SH-SY5Y (cell line): ENCODE data around the gene HECTD4.

Experiments used
- GATA2 ChIP-seq: IDR thresholded peaks from 2 replicates; pipeline ENCODE4 v1.6.1; 2011; ENCODE audit warnings: mild to moderate bottlenecking, low read depth, low read length
- GATA3 ChIP-seq: IDR thresholded peaks from 2 replicates; pipeline ENCODE4 v1.6.1; 2011; ENCODE audit warnings: low read depth, mild to moderate bottlenecking, low read length, moderate library complexity

HECTD4 gene

GRCh38 chr12:112285600-112286401 is 96.4 kb downstream of the HECTD4 start:
- TF ChIP-seq GATA3 = no peak
- no peak for TF ChIP-seq GATA2

DNA sequence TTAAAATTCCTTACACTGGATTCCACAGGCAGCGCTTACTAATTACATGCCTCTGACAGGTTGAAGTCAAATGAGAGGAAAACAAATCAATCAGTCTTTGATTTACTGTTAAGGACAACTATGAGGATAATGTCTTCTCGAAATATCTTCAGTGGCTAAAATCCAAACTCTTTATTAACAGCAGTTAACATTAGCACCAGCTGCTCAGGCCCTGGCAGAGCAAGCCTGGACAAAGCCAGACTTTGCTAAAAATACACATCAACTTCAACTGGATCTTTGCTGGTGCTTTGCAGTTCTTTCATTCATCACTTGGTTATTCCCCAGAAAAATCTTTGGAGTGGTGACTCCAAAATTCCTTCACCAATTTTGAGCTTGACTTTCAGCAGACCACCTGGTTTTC is 98.7 kb downstream of the HECTD4 start:
- TF ChIP-seq GATA2 = no peak
- no peak for TF ChIP-seq GATA3

DNA sequence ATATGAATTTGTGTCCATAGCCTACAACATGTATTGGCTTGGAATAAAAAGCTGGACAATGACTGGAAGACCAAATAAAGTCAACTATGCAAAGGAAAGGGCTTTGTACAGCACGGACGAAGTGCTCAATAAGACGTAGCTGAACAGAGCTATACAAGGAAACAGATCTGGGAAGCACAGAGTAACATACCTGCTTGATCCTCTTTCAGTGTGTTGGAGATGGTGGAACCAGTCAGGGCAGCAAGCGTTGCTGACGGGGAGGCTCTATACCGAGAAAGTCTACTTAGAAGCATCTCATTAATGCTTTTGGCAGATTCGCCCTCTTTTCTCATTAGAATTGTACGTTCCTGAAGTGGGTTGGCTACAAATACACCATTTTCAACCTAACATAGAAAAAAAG is 99.3 kb downstream of the HECTD4 start:
- TF ChIP-seq GATA2 (no peak), GATA3 (no peak)

GRCh38 chr12:112275836-112276235 is 106.4 kb downstream of the HECTD4 start:
- no peak for TF ChIP-seq GATA3
- TF ChIP-seq GATA2 = no peak

DNA sequence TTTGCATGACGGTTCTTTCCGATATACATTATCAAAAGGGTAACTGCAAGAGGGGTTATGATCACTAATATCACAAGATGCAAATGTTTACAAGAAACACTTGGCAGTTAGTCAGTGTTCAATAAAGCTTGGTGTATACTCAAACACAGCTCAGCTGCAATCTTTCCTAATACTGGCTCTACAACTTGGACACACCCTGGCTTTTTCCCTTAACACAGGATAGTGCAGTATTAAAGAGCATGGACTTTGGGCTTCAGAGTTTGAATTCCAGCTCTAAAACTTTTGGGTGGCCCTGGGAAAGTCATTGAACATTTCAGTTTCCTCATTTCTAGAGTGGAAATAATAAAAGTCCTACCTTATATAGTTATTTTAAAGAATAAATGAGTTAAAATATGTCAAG is 107.0 kb downstream of the HECTD4 start:
- no peak for TF ChIP-seq GATA3
- TF ChIP-seq GATA2 = no peak

DNA sequence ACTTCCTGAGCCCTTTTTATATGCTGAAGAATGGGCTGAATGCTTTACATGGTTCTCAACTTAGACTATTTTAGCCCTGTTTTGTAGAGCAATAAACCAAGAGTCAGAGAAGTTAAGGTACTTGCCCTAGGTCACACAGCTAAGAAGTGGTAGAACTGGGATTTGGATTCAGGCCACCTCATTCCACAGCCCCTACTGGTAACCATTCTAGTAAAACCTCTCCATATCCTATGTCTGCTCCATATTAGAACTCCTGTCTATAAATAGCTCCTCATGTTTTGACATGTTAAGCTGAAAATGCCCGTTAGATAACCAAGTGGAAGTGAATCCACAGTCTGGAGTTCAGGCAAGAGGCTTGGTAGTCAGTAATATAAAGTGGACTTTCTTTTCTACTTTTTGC is 111.6 kb downstream of the HECTD4 start:
- no peak for TF ChIP-seq GATA2
- TF ChIP-seq GATA3 = no peak

GRCh38 chr12:112266473-112266872 is 115.8 kb downstream of the HECTD4 start:
- TF ChIP-seq GATA3 (no peak), GATA2 (no peak)

- TF ChIP-seq GATA2 (no peak), GATA3 (no peak)
Measured at GRCh38 chr12:112261559-112261958, 120.7 kb downstream of the HECTD4 start.

DNA sequence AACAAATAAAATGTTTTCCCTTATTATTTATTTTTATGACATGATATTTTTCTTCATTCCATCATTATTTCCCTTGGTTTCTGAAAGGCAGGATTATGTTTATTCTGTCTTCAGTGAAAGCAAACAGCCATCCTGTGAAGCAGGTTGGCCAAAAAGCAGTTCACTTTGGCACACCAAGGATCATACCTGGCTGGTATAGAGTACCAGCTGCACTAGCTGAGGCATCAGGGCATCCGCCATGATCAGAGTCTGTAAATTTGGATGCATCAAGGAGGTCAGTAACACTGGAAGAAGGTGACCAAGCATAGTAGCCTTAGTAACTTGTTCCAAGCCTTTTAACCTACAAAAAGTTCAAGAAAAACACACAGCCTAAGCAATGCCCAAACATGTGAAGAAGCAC is 123.3 kb downstream of the HECTD4 start:
- TF ChIP-seq GATA2 = no peak
- no peak for TF ChIP-seq GATA3

DNA sequence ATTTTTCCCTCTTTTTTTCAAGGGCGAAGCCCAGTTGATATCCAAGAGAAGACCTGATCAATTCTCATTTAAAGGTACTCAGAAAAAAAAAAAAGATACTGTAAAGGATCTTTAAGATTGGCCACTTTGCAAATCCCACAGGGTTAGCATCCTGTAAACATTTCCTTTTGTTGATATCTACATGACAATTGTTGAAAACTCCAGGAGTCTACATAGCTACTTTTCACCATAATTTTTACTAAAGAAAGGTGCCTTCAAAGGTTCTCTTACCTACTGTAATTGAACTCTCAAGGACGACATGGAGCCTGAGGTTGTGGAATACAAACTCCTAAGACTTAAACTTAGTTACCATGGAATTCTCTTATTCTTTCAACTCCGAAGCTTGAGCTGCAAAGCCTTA is 125.5 kb downstream of the HECTD4 start:
- TF ChIP-seq GATA3 = no peak
- TF ChIP-seq GATA2 = no peak

DNA sequence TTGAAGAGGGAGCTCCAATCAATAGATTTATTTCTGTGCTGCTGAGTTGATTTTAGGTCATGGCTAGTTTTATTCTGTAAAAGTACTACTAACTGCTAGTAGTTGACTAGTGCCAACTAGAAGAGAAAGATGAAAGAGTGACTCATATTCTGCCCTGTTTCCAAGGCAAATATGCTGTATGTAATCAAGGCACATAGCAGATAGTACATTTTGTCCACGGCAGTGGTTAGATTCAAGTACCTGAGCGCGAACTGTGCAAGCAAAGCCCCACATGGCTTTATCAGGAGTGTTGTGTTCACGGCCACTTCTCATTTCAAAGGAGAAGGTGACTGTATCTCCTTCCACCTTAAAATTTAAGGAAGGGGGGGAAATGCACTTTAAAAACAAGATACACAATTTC is 130.0 kb downstream of the HECTD4 start:
- no peak for TF ChIP-seq GATA2
- TF ChIP-seq GATA3 = no peak

DNA sequence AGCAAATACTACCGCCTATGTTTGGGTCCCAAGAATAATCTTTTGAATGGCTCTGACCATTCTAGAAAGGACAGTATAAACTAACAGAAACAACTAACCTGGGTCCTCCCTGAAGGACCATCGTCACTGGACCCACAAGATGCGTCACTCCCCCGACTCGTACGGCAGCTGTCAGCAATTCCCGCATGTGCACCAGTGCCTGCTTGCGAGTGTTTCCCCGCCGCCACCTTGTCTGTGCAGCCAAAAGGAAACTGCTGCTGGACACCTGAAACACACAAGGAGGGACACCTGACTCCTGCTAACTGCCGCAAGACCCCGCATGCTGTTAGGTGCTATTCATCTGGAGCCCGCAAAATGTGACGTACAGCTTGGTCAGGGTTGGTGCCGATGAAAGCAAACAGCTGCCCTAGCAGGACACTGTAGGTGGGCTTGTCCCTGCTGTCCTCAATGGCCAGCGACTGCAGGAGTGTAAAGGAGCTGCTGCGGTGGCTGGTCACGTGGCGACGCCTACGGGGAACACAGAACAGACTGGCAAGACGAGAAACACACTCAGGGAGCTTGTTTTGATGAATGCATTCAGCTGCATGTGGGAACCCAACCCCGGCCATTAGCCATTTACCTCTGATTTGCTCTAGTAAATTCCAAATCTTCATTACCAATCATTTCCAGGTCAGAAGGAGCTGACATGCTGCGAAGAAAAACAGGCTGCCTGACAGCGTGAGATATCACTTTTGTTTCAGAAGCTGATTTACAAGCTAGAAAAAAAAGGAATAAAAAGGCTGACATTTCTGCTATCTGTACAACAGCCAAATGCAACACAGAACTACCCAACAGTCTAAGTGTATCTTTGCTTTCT is 138.7 kb downstream of the HECTD4 start:
- TF ChIP-seq GATA2 (no peak), GATA3 (no peak)

GRCh38 chr12:112241176-112241575 is 141.1 kb downstream of the HECTD4 start:
- TF ChIP-seq GATA2 (no peak), GATA3 (no peak)

DNA sequence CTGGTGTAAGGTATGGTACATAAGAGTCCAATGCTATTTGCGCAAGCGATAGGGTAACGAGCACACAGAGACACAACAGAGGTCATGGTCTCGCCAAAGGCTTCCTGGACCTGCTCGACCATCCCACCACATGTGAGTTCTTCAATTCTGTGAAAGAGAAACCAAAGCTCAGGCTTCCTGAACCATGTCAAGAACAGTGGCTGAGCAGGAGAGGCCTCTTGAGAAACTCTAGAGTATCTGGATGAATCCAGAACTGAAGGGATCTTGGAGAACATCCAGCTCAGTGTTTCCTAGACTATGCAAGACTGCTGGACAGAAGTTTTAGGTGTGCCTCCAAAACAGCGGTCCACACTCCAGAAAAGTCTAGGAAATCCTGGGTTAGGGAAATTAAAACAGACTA is 142.3 kb downstream of the HECTD4 start:
- TF ChIP-seq GATA3 = no peak
- no peak for TF ChIP-seq GATA2

GRCh38 chr12:112239020-112239419 is 143.2 kb downstream of the HECTD4 start:
- no peak for TF ChIP-seq GATA3
- no peak for TF ChIP-seq GATA2
